Measurements from ENCODE around the gene DUSP22. TPM values are rescaled to one million over a fixed set of nuclear protein-coding genes. Genes with fewer than 3 reads are reported as not detected.

Gene DUSP22
- total and polyA plus RNA-seq, 2 donors (not counting 1 experiment from before 2014, with no cell fraction given) = 117 to 133 TPM

DNA sequence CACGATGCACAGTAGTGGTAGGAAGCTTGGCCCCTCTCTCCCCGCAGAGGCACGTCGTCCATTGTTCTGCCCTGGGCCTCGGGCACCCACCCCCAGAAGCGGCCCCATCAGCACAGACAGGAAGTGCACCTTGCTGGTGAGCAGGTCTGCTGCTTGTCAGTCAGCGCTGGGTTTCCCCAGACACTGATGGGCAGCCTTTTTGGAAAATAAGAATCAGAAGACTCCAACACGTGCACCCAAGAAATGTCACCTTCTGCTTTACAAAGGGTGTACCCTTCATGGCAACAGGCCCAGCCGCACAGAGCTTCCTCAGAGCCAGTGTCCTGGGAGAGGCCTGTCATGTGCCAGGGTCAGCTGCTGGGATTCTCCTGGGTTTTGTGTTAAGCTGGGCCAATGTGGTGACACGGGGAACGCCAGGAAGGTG, 64.6 kb downstream of the DUSP22 start:
- CTCF ChIA-PET = interaction anchor here (0.8 to 2.2 kb wide), 4 partner anchors 34 to 129 kb away, joined by 3 to 6 read pairs (median 3); partner anchors contain the start of gene DUSP22
- H3K4me1 Mint-ChIP-seq = peaks cover 66% of the 10 kb centered on the region
- H3K27ac Mint-ChIP-seq = peak overlapping the region; percentile 98
- Histone ChIP-seq H3K9me3 (ENCODE audit: control extremely low read depth in 1 of 3, control insufficient read depth in 2 of 3, insufficient read depth in 1 of 3, low read length in 2 of 3) (peaks cover 0 to 42% (median 0%) of the 10 kb centered on the region in 3 donors), H3K27ac (ENCODE audit: low read length in 2 of 2) (peak overlapping the region; percentile 42 to 75), H3K9ac (ENCODE audit: low read length) (no peak overlapping the region), H3K27me3 (replicated peaks in 1 of 4; ENCODE audit: control extremely low read depth in 1 of 4, control insufficient read depth in 3 of 4, insufficient read depth in 4 of 4, low read length in 3 of 4) (no peaks in the 10 kb centered on the region), H3K79me2 (ENCODE audit: control insufficient read depth, insufficient read depth, low read length) (peaks cover 10% of the 10 kb centered on the region), H3K4me1 (ENCODE audit: control insufficient read depth in 2 of 2, insufficient read depth in 2 of 2, low read length in 2 of 2) (peaks cover 48 to 69% of the 10 kb centered on the region in 2 donors), H2AFZ (ENCODE audit: insufficient read depth, low read depth, low read length, poor library complexity, severe bottlenecking) (peak overlapping the region; percentile 18), H3K36me3 (replicated peaks in 1 of 2; ENCODE audit: control extremely low read depth in 1 of 2, control insufficient read depth in 1 of 2, extremely low read depth in 1 of 2, insufficient read depth in 2 of 2, low read length in 1 of 2) (peaks cover 0 to 14% of the 10 kb centered on the region in 2 experiments), H3K4me2 (replicated peaks; ENCODE audit: low read depth, low read length, poor library complexity, severe bottlenecking) (peak overlapping the region; percentile 63), H4K20me1 (ENCODE audit: control insufficient read depth, insufficient read depth, low read length, poor library complexity, severe bottlenecking) (no peaks in the 10 kb centered on the region), H3K4me3 (ENCODE audit: control extremely low read depth in 1 of 5, extremely low read depth in 1 of 5, insufficient read depth in 1 of 5, low read depth in 2 of 5, low read length in 4 of 5) (no peak overlapping the region)
- ATAC-seq (ENCODE audit: low read depth) = peak; percentile 81
- intact Hi-C loops (cut with micrococcal nuclease) = loop anchor here (2.0 kb wide), 1 partner anchor 66 kb away; no protein-coding TSS in a partner anchor
- DNase-seq = peak; percentile 79
- WGBS (ENCODE audit: insufficient coverage) = 66% methylated on average over 11 of the region's 11 CpGs
- H3K4me3 Mint-ChIP-seq = peak overlapping the region; percentile 77
- TF ChIP-seq, protein P1, sequence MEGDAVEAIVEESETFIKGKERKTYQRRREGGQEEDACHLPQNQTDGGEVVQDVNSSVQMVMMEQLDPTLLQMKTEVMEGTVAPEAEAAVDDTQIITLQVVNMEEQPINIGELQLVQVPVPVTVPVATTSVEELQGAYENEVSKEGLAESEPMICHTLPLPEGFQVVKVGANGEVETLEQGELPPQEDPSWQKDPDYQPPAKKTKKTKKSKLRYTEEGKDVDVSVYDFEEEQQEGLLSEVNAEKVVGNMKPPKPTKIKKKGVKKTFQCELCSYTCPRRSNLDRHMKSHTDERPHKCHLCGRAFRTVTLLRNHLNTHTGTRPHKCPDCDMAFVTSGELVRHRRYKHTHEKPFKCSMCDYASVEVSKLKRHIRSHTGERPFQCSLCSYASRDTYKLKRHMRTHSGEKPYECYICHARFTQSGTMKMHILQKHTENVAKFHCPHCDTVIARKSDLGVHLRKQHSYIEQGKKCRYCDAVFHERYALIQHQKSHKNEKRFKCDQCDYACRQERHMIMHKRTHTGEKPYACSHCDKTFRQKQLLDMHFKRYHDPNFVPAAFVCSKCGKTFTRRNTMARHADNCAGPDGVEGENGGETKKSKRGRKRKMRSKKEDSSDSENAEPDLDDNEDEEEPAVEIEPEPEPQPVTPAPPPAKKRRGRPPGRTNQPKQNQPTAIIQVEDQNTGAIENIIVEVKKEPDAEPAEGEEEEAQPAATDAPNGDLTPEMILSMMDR (IDR thresholded peaks at IDR 0.05) = no peak
- no peak for TF ChIP-seq EZH2 (IDR thresholded peaks at IDR 0.05; ENCODE audit: borderline replicate concordance, insufficient read depth, low read depth, low read length, poor library complexity, severe bottlenecking)
- POLR2A ChIA-PET = interaction anchor here (0.7 to 1.4 kb wide), 2 partner anchors 40 to 49 kb away, joined by 3 read pairs; no protein-coding TSS in a partner anchor
- H3K9me3 Mint-ChIP-seq (ENCODE audit: insufficient read depth) = no peaks in the 10 kb centered on the region
- no peaks in the 10 kb centered on the region for H3K27me3 Mint-ChIP-seq

DNA sequence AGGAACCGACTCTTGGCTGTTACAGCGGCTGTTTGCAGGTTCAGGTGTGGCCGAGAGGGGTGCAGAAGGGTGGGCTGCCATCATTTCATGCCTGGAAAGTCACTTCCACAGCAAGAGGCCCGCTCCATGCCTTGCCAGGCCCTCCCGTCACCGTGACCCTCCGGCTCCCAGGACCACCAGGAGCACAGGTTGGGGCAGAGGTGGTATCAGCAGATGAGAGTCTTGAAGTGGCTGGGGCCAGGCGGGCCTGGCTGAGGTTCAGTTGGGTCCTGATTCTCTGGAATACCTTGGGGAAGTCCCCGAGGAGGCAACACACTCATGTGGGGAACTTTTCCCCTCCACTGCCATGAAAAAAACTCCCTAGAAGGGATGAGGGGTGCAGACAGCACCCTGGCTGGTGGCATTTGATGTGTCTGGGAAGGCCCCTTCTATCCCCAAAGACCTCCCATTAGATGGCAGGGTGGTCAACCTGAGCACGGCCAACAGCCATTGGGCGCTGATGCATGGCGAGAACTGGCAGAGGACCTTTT, 65.0 kb downstream of the DUSP22 start:
- ATAC-seq (ENCODE audit: low read depth) (no peak), DNase-seq (no peak)
- peak overlapping the region; percentile 63 for H3K4me2 ChIP-seq (replicated peaks; ENCODE audit: low read depth, low read length, poor library complexity, severe bottlenecking)
- whole genome bisulfite sequencing (ENCODE audit: insufficient coverage) = 84% methylated on average over 9 of the region's 12 CpGs
- Mint-ChIP-seq H3K4me1 (peaks cover 67% of the 10 kb centered on the region), H3K27me3 (no peaks in the 10 kb centered on the region), H3K9me3 (ENCODE audit: insufficient read depth) (no peaks in the 10 kb centered on the region), H3K27ac (peak overlapping the region; percentile 98), H3K4me3 (peak overlapping the region; percentile 77)
- H3K4me1 ChIP-seq (ENCODE audit: control insufficient read depth in 2 of 2, insufficient read depth in 2 of 2, low read length in 2 of 2) = peaks cover 48 to 68% of the 10 kb centered on the region in 2 donors
- ChIA-PET CTCF (interaction anchor here (2.2 kb wide), 1 partner anchor 64 kb away, joined by 6 read pairs; the partner anchor contains the start of gene DUSP22), POLR2A (interaction anchor here (1.4 kb wide), 1 partner anchor 41 kb away, joined by 3 read pairs; no protein-coding TSS in a partner anchor)
- H3K79me2 ChIP-seq (ENCODE audit: control insufficient read depth, insufficient read depth, low read length) = peaks cover 5% of the 10 kb centered on the region
- H3K9ac ChIP-seq (ENCODE audit: low read length) = no peak overlapping the region
- H3K27me3 ChIP-seq (replicated peaks in 1 of 4; ENCODE audit: control extremely low read depth in 1 of 4, control insufficient read depth in 3 of 4, insufficient read depth in 4 of 4, low read length in 3 of 4) = no peaks in the 10 kb centered on the region
- H3K9me3 ChIP-seq (ENCODE audit: control extremely low read depth in 1 of 3, control insufficient read depth in 2 of 3, insufficient read depth in 1 of 3, low read length in 2 of 3) = peaks cover 0 to 38% (median 0%) of the 10 kb centered on the region in 3 donors
- H2AFZ ChIP-seq (ENCODE audit: insufficient read depth, low read depth, low read length, poor library complexity, severe bottlenecking) = peak overlapping the region; percentile 18
- TF ChIP-seq, protein P1 (IDR thresholded peaks at IDR 0.05) = no peak
- no peak for TF ChIP-seq EZH2 (IDR thresholded peaks at IDR 0.05; ENCODE audit: borderline replicate concordance, insufficient read depth, low read depth, low read length, poor library complexity, severe bottlenecking)
- peaks cover 0 to 10% of the 10 kb centered on the region in 2 experiments for H3K36me3 ChIP-seq (replicated peaks in 1 of 2; ENCODE audit: control extremely low read depth in 1 of 2, control insufficient read depth in 1 of 2, extremely low read depth in 1 of 2, insufficient read depth in 2 of 2, low read length in 1 of 2)
- intact Hi-C loops (cut with micrococcal nuclease) = loop anchor here (2.0 kb wide), 1 partner anchor 67 kb away; no protein-coding TSS in a partner anchor
- H4K20me1 ChIP-seq (ENCODE audit: control insufficient read depth, insufficient read depth, low read length, poor library complexity, severe bottlenecking) = no peaks in the 10 kb centered on the region
- no peak overlapping the region for H3K4me3 ChIP-seq (ENCODE audit: control extremely low read depth in 1 of 5, extremely low read depth in 1 of 5, insufficient read depth in 1 of 5, low read depth in 2 of 5, low read length in 4 of 5)
- peak overlapping the region; percentile 42 to 75 for H3K27ac ChIP-seq (ENCODE audit: low read length in 2 of 2)
